C4-2B (cell line): ENCODE measurements around the gene SARS1.

Source experiments
- CTCF ChIP-seq: fragments of 450-650 bp; conservative IDR thresholded peaks from 2 replicates; pipeline ENCODE4 v1.5.1; 2017; ENCODE audit warnings: mild to moderate bottlenecking
- ZFX ChIP-seq: fragments of 450-650 bp; IDR thresholded peaks from 2 replicates; pipeline ENCODE4 v1.6.1; 2017

GRCh38 chr1:109218516-109218915 lies 4.8 kb downstream of the SARS1 start:
- no peak for TF ChIP-seq CTCF
- TF ChIP-seq ZFX: no peak
